Measurements from ENCODE around the gene CA10. TPM values are rescaled to one million over a fixed set of nuclear protein-coding genes. Genes with fewer than 3 reads are reported as not detected.

Gene CA10
- total and polyA plus RNA-seq, 9 of the 15 experiments (the other 6 are each of a cell fraction or from before 2014, with no cell fraction given): not detected

DNA sequence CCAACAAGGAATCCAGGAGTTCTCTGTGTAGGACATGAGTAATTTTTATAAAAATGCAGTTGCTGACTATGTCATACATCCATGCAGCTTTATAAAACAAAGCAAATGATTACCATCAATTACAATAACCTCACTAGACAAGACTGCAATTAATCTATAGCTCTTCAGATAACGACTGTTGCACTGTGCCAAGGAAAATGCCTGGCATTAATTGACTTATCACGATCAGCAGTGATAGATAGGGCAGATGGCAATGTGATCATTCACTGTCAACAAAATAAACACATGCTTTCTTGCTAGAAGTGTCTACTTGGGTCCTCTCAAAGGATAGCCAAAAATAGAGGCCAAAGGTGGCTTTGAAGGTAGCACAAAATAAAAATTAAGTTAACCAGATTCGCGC is 415.0 kb downstream of the CA10 start:
- BruUV-seq (replicated peaks): no TSS peak
- no peaks in the 10 kb centered on the region for H3K9me3 ChIP-seq (replicated peaks; ENCODE audit: control insufficient read depth, insufficient read depth, low read depth, low read length)
- H2AFZ ChIP-seq (ENCODE audit: low read depth, low read length): no peak overlapping the region
- H3K9me1 ChIP-seq (ENCODE audit: control insufficient read depth, insufficient read depth, low read length): no peaks in the 10 kb centered on the region
- no peaks in the 10 kb centered on the region for H3K79me2 ChIP-seq (ENCODE audit: control insufficient read depth, insufficient read depth, low read length)
- H3K4me2 ChIP-seq (ENCODE audit: insufficient read depth, low read length): no peak overlapping the region
- no peaks in the 10 kb centered on the region for H3K4me1 ChIP-seq (replicated peaks in 1 of 2; ENCODE audit: control insufficient read depth in 2 of 2, insufficient read depth in 2 of 2, low read length in 2 of 2)
- H3K27me3 ChIP-seq (ENCODE audit: control insufficient read depth in 2 of 2, insufficient read depth in 2 of 2, low read length in 2 of 2): no peaks in the 10 kb centered on the region
- no peak overlapping the region for H3K27ac ChIP-seq (ENCODE audit: extremely low read depth, low read depth, low read length)
- CTCF ChIA-PET (ENCODE audit: low intra/inter-chr PET ratio): no interaction called here
- intact Hi-C loops (cut with micrococcal nuclease) (no loop called here), in situ Hi-C loops (cut with MboI) (no loop called here)
- ATAC-seq (no peak), DNase-seq (ENCODE audit: extremely low read depth in 1 of 4, low spot score in 3 of 4) (no peak), FAIRE-seq (no peak)
- no peak overlapping the region for H3K9ac ChIP-seq (ENCODE audit: insufficient read depth in 1 of 2, low read depth in 2 of 2, low read length in 2 of 2)
- no peak overlapping the region for H3K4me3 ChIP-seq
- H4K20me1 ChIP-seq (replicated peaks; ENCODE audit: control insufficient read depth, insufficient read depth, low read length): no peaks in the 10 kb centered on the region
- H3K36me3 ChIP-seq (ENCODE audit: control insufficient read depth, insufficient read depth, low read length): no peaks in the 10 kb centered on the region
- WGBS (ENCODE audit: insufficient coverage, low coverage, missing lambda C conversion rate): 1% methylated on average over 4 of the region's 4 CpGs
- POLR2A ChIA-PET: no interaction called here
- TF ChIP-seq ZNF830 (CRISPR knock-in tag; IDR thresholded peaks at IDR 0.05) (no peak), THRAP3 (IDR thresholded peaks at IDR 0.05; ENCODE audit: borderline replicate concordance) (no peak), SETDB1 (IDR thresholded peaks at IDR 0.05; ENCODE audit: low read length) (no peak), ZNF253 (CRISPR knock-in tag; conservative IDR thresholded peaks at IDR 0.05) (no peak), TAF1 (IDR thresholded peaks at IDR 0.05; ENCODE audit: control insufficient read depth, extremely low read depth, insufficient read depth, low read length, severe bottlenecking) (no peak), TEAD1 (CRISPR knock-in tag; IDR thresholded peaks at IDR 0.05) (no peak), CREM (IDR thresholded peaks at IDR 0.05; ENCODE audit: low read depth) (no peak), BRD4 (IDR thresholded peaks at IDR 0.05) (no peak)
- TF ChIP-seq, protein P1, sequence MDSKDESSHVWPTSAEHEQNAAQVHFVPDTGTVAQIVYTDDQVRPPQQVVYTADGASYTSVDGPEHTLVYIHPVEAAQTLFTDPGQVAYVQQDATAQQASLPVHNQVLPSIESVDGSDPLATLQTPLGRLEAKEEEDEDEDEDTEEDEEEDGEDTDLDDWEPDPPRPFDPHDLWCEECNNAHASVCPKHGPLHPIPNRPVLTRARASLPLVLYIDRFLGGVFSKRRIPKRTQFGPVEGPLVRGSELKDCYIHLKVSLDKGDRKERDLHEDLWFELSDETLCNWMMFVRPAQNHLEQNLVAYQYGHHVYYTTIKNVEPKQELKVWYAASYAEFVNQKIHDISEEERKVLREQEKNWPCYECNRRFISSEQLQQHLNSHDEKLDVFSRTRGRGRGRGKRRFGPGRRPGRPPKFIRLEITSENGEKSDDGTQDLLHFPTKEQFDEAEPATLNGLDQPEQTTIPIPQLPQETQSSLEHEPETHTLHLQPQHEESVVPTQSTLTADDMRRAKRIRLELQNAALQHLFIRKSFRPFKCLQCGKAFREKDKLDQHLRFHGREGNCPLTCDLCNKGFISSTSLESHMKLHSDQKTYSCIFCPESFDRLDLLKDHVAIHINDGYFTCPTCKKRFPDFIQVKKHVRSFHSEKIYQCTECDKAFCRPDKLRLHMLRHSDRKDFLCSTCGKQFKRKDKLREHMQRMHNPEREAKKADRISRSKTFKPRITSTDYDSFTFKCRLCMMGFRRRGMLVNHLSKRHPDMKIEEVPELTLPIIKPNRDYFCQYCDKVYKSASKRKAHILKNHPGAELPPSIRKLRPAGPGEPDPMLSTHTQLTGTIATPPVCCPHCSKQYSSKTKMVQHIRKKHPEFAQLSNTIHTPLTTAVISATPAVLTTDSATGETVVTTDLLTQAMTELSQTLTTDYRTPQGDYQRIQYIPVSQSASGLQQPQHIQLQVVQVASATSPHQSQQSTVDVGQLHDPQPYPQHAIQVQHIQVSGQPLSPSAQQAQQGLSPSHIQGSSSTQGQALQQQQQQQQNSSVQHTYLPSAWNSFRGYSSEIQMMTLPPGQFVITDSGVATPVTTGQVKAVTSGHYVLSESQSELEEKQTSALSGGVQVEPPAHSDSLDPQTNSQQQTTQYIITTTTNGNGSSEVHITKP (IDR thresholded peaks at IDR 0.05; ENCODE audit: partially characterized antibody): no peak
- TF ChIP-seq, protein P2, sequence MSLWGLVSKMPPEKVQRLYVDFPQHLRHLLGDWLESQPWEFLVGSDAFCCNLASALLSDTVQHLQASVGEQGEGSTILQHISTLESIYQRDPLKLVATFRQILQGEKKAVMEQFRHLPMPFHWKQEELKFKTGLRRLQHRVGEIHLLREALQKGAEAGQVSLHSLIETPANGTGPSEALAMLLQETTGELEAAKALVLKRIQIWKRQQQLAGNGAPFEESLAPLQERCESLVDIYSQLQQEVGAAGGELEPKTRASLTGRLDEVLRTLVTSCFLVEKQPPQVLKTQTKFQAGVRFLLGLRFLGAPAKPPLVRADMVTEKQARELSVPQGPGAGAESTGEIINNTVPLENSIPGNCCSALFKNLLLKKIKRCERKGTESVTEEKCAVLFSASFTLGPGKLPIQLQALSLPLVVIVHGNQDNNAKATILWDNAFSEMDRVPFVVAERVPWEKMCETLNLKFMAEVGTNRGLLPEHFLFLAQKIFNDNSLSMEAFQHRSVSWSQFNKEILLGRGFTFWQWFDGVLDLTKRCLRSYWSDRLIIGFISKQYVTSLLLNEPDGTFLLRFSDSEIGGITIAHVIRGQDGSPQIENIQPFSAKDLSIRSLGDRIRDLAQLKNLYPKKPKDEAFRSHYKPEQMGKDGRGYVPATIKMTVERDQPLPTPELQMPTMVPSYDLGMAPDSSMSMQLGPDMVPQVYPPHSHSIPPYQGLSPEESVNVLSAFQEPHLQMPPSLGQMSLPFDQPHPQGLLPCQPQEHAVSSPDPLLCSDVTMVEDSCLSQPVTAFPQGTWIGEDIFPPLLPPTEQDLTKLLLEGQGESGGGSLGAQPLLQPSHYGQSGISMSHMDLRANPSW (CRISPR knock-in tag; IDR thresholded peaks at IDR 0.05): no peak
- TF ChIP-seq, protein P3, sequence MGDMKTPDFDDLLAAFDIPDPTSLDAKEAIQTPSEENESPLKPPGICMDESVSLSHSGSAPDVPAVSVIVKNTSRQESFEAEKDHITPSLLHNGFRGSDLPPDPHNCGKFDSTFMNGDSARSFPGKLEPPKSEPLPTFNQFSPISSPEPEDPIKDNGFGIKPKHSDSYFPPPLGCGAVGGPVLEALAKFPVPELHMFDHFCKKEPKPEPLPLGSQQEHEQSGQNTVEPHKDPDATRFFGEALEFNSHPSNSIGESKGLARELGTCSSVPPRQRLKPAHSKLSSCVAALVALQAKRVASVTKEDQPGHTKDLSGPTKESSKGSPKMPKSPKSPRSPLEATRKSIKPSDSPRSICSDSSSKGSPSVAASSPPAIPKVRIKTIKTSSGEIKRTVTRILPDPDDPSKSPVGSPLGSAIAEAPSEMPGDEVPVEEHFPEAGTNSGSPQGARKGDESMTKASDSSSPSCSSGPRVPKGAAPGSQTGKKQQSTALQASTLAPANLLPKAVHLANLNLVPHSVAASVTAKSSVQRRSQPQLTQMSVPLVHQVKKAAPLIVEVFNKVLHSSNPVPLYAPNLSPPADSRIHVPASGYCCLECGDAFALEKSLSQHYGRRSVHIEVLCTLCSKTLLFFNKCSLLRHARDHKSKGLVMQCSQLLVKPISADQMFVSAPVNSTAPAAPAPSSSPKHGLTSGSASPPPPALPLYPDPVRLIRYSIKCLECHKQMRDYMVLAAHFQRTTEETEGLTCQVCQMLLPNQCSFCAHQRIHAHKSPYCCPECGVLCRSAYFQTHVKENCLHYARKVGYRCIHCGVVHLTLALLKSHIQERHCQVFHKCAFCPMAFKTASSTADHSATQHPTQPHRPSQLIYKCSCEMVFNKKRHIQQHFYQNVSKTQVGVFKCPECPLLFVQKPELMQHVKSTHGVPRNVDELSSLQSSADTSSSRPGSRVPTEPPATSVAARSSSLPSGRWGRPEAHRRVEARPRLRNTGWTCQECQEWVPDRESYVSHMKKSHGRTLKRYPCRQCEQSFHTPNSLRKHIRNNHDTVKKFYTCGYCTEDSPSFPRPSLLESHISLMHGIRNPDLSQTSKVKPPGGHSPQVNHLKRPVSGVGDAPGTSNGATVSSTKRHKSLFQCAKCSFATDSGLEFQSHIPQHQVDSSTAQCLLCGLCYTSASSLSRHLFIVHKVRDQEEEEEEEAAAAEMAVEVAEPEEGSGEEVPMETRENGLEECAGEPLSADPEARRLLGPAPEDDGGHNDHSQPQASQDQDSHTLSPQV (IDR thresholded peaks at IDR 0.05): no peak
- TF ChIP-seq, protein P4, sequence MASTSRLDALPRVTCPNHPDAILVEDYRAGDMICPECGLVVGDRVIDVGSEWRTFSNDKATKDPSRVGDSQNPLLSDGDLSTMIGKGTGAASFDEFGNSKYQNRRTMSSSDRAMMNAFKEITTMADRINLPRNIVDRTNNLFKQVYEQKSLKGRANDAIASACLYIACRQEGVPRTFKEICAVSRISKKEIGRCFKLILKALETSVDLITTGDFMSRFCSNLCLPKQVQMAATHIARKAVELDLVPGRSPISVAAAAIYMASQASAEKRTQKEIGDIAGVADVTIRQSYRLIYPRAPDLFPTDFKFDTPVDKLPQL (IDR thresholded peaks at IDR 0.05; ENCODE audit: extremely low read depth, insufficient read length): no peak

Data from K562 (cell line).